ENCODE results near the gene SBK2. TPM values are rescaled to one million over a fixed set of nuclear protein-coding genes. Genes with fewer than 3 reads are reported as not detected.
A peak's percentile ranks its signal among the peaks of the same experiment; 100 is the strongest.

Gene SBK2
- total and polyA plus RNA-seq, 2 experiments from 2014 or later, result 1.1 to 2.0 TPM

- TF ChIP-seq ZNF114 (CRISPR knock-in tag; IDR thresholded peaks at IDR 0.05) (no peak), POLR2AphosphoS5 (IDR thresholded peaks at IDR 0.05; ENCODE audit: low read depth) (no peak), ZNF331 (CRISPR knock-in tag; IDR thresholded peaks at IDR 0.05; ENCODE audit: low read depth) (no peak), ETS1 (IDR thresholded peaks at IDR 0.05) (no peak), CTCF (conservative IDR thresholded peaks at IDR 0.05; ENCODE audit: low read depth in 2 of 2) (no peak), NANOG (IDR thresholded peaks at IDR 0.05; ENCODE audit: borderline replicate concordance) (no peak), STAT1 (IDR thresholded peaks at IDR 0.05; ENCODE audit: unreplicated experiment) (no peak), JUNB (IDR thresholded peaks at IDR 0.05; ENCODE audit: unreplicated experiment) (no peak), EZH2phosphoT487 (IDR thresholded peaks at IDR 0.05; ENCODE audit: unreplicated experiment) (no peak)
- TF ChIP-seq, protein P1, sequence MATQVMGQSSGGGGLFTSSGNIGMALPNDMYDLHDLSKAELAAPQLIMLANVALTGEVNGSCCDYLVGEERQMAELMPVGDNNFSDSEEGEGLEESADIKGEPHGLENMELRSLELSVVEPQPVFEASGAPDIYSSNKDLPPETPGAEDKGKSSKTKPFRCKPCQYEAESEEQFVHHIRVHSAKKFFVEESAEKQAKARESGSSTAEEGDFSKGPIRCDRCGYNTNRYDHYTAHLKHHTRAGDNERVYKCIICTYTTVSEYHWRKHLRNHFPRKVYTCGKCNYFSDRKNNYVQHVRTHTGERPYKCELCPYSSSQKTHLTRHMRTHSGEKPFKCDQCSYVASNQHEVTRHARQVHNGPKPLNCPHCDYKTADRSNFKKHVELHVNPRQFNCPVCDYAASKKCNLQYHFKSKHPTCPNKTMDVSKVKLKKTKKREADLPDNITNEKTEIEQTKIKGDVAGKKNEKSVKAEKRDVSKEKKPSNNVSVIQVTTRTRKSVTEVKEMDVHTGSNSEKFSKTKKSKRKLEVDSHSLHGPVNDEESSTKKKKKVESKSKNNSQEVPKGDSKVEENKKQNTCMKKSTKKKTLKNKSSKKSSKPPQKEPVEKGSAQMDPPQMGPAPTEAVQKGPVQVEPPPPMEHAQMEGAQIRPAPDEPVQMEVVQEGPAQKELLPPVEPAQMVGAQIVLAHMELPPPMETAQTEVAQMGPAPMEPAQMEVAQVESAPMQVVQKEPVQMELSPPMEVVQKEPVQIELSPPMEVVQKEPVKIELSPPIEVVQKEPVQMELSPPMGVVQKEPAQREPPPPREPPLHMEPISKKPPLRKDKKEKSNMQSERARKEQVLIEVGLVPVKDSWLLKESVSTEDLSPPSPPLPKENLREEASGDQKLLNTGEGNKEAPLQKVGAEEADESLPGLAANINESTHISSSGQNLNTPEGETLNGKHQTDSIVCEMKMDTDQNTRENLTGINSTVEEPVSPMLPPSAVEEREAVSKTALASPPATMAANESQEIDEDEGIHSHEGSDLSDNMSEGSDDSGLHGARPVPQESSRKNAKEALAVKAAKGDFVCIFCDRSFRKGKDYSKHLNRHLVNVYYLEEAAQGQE (IDR thresholded peaks at IDR 0.05; ENCODE audit: unreplicated experiment), result no peak
These were observed 32.0 kb downstream of the SBK2 start (continued) for GRCh38 chr19:55504981-55505380.

- no peak overlapping the region for H3K27ac Mint-ChIP-seq
- Histone ChIP-seq H3K79me2 (replicated peaks; ENCODE audit: insufficient read depth) (no peaks in the 10 kb centered on the region), H2AFZ (no peak overlapping the region), H3K4me2 (0 out of 2 replicates have a peak overlapping the region, but pooled peaks have one; percentile 37), H3K4me1 (ENCODE audit: insufficient read depth) (no peaks in the 10 kb centered on the region), H4K20me1 (replicated peaks; ENCODE audit: insufficient read depth) (no peaks in the 10 kb centered on the region), H3F3A (replicated peaks; ENCODE audit: low read depth) (no peaks in the 10 kb centered on the region), H3K36me3 (ENCODE audit: insufficient read depth) (no peaks in the 10 kb centered on the region), H3K27ac (ENCODE audit: low read depth) (no peak overlapping the region), H3K9me2 (ENCODE audit: insufficient read depth) (no peaks in the 10 kb centered on the region), H3K4me3 (peak overlapping the region; percentile 24; the same call in 1 of the 2 replicates), H3K27me3 (ENCODE audit: insufficient read depth) (peaks cover 32% of the 10 kb centered on the region)
- peaks cover 41% of the 10 kb centered on the region for H3K27me3 Mint-ChIP-seq (ENCODE audit: insufficient read depth, low read depth, poor library complexity)
- no peak for ATAC-seq
- H3K4me3 Mint-ChIP-seq, result no peak overlapping the region; the same call in 2 of the 3 replicates
- no peaks in the 10 kb centered on the region for H3K4me1 Mint-ChIP-seq
- TF ChIP-seq POLR2AphosphoS5 (IDR thresholded peaks at IDR 0.05; ENCODE audit: low read depth), result no peak
- H3K36me3 Mint-ChIP-seq (ENCODE audit: low read depth), result peaks cover 15% of the 10 kb centered on the region
- no peak for DNase-seq (ENCODE audit: low spot score)
- peaks cover 21% of the 10 kb centered on the region for H3K9me3 Mint-ChIP-seq
These were observed 32.7 kb downstream of the SBK2 start for GRCh38 chr19:55504252-55504603.
